Transverse colon (tissue), 4 donors: ENCODE data around the gene ABCC11. TPM values are rescaled to one million over a fixed set of nuclear protein-coding genes. Genes with fewer than 3 reads are reported as not detected.

Source experiments
- DNase-seq: peaks from one replicate; pipeline ENCODE4 v3.0.0-alpha.2; 2019
- H3K27ac ChIP-seq, 4 donors: fragments of 200-600 bp; sonication (generic); 2 replicates each; pipeline ENCODE4 v1.5.1; 2016 to 2018; ENCODE audit warnings: inconsistent platforms in 4 of 4
- H3K27me3 ChIP-seq: fragments of 200-600 bp; sonication (generic); 2 replicates; pipeline ENCODE4 v1.5.1; 2017; ENCODE audit warnings: inconsistent platforms
- H3K36me3 ChIP-seq, 4 donors: fragments of 200-600 bp; sonication (generic); 2 replicates each; pipeline ENCODE4 v1.5.1; 2017 to 2019; ENCODE audit warnings: inconsistent platforms in 4 of 4
- H3K4me1 ChIP-seq, 4 donors: fragments of 200-600 bp; sonication (generic); 2 replicates each; pipeline ENCODE4 v1.5.1; 2017 to 2020; ENCODE audit warnings: inconsistent platforms in 4 of 4
- H3K4me3 ChIP-seq, 4 donors: fragments of 200-600 bp; sonication (generic); 1 replicate in 1 of 4; 2 replicates in 3 of 4; pipeline versions ENCODE4 v1.5.1 to v1.6.1; 2017 to 2019; ENCODE audit warnings: inconsistent platforms in 4 of 4
- H3K9me3 ChIP-seq, 2 donors: fragments of 200-600 bp; sonication (generic); 2 replicates each; pipeline ENCODE4 v1.5.1; 2017 to 2019; ENCODE audit warnings: inconsistent platforms in 2 of 2
- CTCF ChIP-seq, 5 experiments: fragments of 200-600 bp in 3 of 5; fragments of 450-650 bp in 2 of 5; sonication (generic) in 3 of 5; IDR thresholded peaks; 1 replicate in 2 of 5; 2 replicates in 3 of 5; pipeline ENCODE4 v1.5.1; 2016 to 2017; ENCODE audit warnings: antibody characterized with exemption in 5 of 5, inconsistent platforms in 3 of 5, mild to moderate bottlenecking in 2 of 5, moderate library complexity in 1 of 5
- EP300 ChIP-seq: sonication (generic); formaldehyde crosslinking; IDR thresholded peaks from one replicate; pipeline ENCODE4 v1.6.1; 2017; ENCODE audit warnings: antibody characterized with exemption, low read depth
- POLR2A ChIP-seq: fragments of 450-650 bp; IDR thresholded peaks from one replicate; pipeline ENCODE4 v1.6.1; 2016; ENCODE audit warnings: antibody characterized with exemption, mild to moderate bottlenecking, moderate library complexity
- POLR2AphosphoS5 ChIP-seq, 3 donors: sonication (generic); formaldehyde crosslinking; IDR thresholded peaks; one replicate each; pipeline ENCODE4 v1.6.1; 2016; ENCODE audit warnings: antibody characterized with exemption in 3 of 3
- WGBS, 2 donors: methylation state at CpG; one replicate each; pipeline ENCODE4 v1.1.5; 2018; ENCODE audit warnings: low coverage in 1 of 2; 5-methylcytosine and 5-hydroxymethylcytosine counted together
- in situ Hi-C, 4 donors: fragments of 200-750 bp; cut with MboI; loops; one replicate each; pipeline versions ENCODE4 v1.15.0 to v1.15.1; 2017; ENCODE audit warnings: low sequenced_read_pairs in 3 of 4, low pct_ligation_motif_present in 1 of 4, low pct_unique_long_range_greater_than_20kb in 1 of 4
- intact Hi-C: fragments of 100-400 bp; cut with DNase I; formaldehyde crosslinking; loops from one replicate; pipeline ENCODE4 v1.15.1; 2023; ENCODE audit warnings: low total_unique reads
- total RNA-seq, 4 donors: library from RNA; depleted of rRNA; stranded (reverse); fragments of >200 nt; gene quantifications; one replicate each; pipeline ENCODE4 v1.1.0, GENCODE V29; 2016

The ABCC11 gene
- total RNA-seq, 4 donors from 2014 or later: 0.16 to 10.7 (median 0.27) TPM; not detected in 1

DNA sequence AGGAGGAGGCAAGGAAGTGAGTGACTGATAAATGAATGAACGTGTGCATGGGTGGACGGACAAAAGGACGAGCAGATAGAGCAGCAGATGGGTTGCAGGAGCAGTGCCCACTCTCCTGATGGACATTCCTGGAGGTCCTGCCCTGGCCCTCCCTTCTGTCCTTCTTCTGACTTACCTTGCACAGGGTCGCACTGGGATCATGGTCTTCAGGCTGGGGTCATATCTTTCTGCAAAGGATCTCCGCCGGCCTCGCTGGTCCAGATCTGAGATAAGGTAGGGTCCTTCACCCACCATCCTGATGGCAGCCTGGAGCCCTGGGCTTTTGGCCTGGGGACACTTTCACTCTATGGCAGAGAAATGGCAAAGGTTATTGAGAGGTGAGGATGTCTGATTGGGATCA is 101.2 kb downstream of the ABCC11 start:
- no peak overlapping the region for H3K27ac ChIP-seq
- no peaks in the 10 kb centered on the region for H3K9me3 ChIP-seq
- H3K27me3 ChIP-seq: peaks cover 8% of the 10 kb centered on the region
- H3K4me3 ChIP-seq: no peak overlapping the region
- in situ Hi-C loops: no loop called here
- TF ChIP-seq POLR2AphosphoS5 (IDR thresholded peaks at IDR 0.05): no peak
- TF ChIP-seq POLR2A: no peak
- TF ChIP-seq EP300: no peak
- TF ChIP-seq CTCF (IDR thresholded peaks at IDR 0.05): no peak
- intact Hi-C loops: no loop called here
- no peak for DNase-seq
- no peaks in the 10 kb centered on the region for H3K4me1 ChIP-seq
- WGBS, 2 donors: 86% methylated on average over 7 of the region's 7 CpGs; no CpG with 5 or more reads in 1 of the 2 donors
- H3K36me3 ChIP-seq: no peaks in the 10 kb centered on the region

- TF ChIP-seq EP300: no peak
- TF ChIP-seq POLR2A: no peak
- no peak for TF ChIP-seq CTCF (IDR thresholded peaks at IDR 0.05)
- TF ChIP-seq POLR2AphosphoS5 (IDR thresholded peaks at IDR 0.05): no peak
- no peak for DNase-seq
- Histone ChIP-seq H3K27ac (no peak overlapping the region), H3K4me1 (no peaks in the 10 kb centered on the region), H3K9me3 (no peaks in the 10 kb centered on the region), H3K27me3 (peaks cover 4% of the 10 kb centered on the region), H3K36me3 (no peaks in the 10 kb centered on the region), H3K4me3 (no peak overlapping the region)
- WGBS, 2 donors: 87 to 91% methylated on average over 9 of the region's 9 CpGs
- in situ Hi-C loops (no loop called here), intact Hi-C loops (no loop called here)
Observed at GRCh38 chr16:48143812-48144368, 103.4 kb downstream of the ABCC11 start.

- Histone ChIP-seq H3K36me3 (no peaks in the 10 kb centered on the region), H3K27me3 (no peaks in the 10 kb centered on the region), H3K9me3 (no peaks in the 10 kb centered on the region), H3K27ac (no peak overlapping the region), H3K4me1 (no peaks in the 10 kb centered on the region), H3K4me3 (no peak overlapping the region)
- intact Hi-C loops: no loop called here
- in situ Hi-C loops: no loop called here
- TF ChIP-seq CTCF (IDR thresholded peaks at IDR 0.05) (no peak), POLR2AphosphoS5 (IDR thresholded peaks at IDR 0.05) (no peak), EP300 (no peak), POLR2A (no peak)
- 86 to 91% methylated on average over 4 to 6 of the region's 6 CpGs for WGBS, 2 donors
- no peak for DNase-seq
Observed at GRCh38 chr16:48140821-48141220, 106.5 kb downstream of the ABCC11 start.

DNA sequence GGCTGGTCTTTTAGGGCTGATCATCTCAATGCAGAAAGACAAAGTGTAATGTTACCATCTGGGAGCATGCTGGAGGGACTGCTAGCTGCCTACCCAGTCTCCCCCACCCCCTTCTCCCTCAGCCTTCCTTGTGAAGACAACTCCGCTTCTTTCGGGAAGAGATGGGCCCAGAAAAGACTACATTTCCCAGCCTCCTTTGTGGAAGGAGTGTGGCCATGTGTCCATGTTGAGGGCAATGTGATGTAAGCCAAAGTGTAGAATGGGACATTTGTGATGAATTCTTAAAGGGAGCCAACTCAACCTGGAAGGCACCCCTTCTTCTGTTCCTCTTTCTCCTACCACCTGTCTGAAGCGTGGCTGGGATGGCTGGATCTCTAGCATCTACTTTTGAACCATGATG is 107.8 kb downstream of the ABCC11 start:
- WGBS, 2 donors: 80 to 87% methylated on average over 1 to 3 of the region's 3 CpGs
- Histone ChIP-seq H3K27ac (no peak overlapping the region), H3K9me3 (no peaks in the 10 kb centered on the region), H3K36me3 (no peaks in the 10 kb centered on the region), H3K4me3 (no peak overlapping the region), H3K27me3 (no peaks in the 10 kb centered on the region), H3K4me1 (no peaks in the 10 kb centered on the region)
- no peak for DNase-seq
- in situ Hi-C loops (no loop called here), intact Hi-C loops (no loop called here)
- TF ChIP-seq POLR2A (no peak), CTCF (IDR thresholded peaks at IDR 0.05) (no peak)
